ENCODE measurements around the gene BCKDHB.

BCKDHB gene

GRCh38 chr6:80154160-80154559 is 47.7 kb downstream of the BCKDHB start:
- DNase-seq = no peak

DNA sequence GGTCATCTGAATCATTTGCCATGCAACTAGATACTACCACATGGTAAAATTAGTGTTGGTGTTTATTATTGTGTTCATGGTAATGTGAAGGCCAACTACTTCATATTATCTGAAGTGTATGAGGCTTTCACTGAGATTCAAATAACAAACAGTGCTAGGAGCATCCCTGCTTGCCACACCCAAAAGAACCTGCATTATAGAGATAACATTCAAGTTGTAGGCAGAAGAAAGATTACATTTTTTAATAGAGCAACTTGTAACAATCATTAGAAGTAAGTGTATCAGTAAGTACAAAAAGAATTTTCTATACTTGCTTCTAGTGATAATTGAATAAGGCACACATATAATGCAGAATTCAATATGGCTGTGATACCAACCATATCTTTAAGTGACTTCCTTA is 49.8 kb downstream of the BCKDHB start:
- DNase-seq = no peak

GRCh38 chr6:80158478-80158989 is 52.1 kb downstream of the BCKDHB start:
- DNase-seq = no peak

DNA sequence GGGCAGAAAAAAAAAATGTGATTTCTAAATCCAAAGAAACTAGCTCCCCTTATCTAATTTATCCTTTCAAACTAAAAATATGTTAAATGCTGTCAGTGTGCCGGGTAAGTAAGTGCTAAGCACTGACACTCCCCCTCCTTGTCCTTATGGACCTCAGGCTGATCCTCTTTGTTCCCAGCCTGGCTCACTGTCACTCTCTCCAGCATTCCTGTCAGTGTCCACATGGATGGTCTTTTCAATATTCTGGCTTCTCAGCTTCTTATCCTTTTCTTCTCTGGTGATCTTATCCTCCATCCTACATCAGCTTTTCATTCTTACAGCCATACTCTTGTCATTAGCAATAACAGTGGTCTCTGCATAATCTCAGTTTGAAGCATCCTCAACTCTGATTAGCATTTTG is 55.0 kb downstream of the BCKDHB start:
- no peak for DNase-seq

- DNase-seq = peak; percentile 86
These were observed 57.3 kb downstream of the BCKDHB start for GRCh38 chr6:80163754-80164187.

GRCh38 chr6:80165143-80165542 is 58.7 kb downstream of the BCKDHB start:
- peak; percentile 82 for DNase-seq

DNA sequence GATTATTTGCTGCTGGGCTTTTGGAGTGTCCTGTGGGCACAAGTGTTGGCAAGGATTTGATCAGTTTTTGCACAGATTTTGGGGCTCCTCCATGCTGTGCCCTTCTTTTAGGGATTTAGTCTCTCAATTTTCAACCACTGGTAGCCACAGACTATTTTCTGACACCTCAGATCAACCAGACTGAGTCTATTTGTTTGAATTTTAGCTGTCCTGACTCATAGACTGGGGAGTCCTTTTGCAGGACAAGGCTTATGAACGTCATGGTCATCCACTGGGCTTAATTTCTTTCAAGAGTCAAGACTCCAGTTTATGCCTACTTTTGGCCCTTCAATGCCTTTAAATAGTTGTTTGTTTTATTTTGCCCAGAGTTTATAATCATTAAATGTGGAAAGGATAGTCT is 59.3 kb downstream of the BCKDHB start:
- peak; percentile 27 for DNase-seq

GRCh38 chr6:80170433-80170832 is 64.0 kb downstream of the BCKDHB start:
- DNase-seq = no peak

GRCh38 chr6:80173411-80173810 is 66.9 kb downstream of the BCKDHB start:
- no peak for DNase-seq

- peak; percentile 91 for DNase-seq
These were observed 68.6 kb downstream of the BCKDHB start for GRCh38 chr6:80174900-80175572.

DNA sequence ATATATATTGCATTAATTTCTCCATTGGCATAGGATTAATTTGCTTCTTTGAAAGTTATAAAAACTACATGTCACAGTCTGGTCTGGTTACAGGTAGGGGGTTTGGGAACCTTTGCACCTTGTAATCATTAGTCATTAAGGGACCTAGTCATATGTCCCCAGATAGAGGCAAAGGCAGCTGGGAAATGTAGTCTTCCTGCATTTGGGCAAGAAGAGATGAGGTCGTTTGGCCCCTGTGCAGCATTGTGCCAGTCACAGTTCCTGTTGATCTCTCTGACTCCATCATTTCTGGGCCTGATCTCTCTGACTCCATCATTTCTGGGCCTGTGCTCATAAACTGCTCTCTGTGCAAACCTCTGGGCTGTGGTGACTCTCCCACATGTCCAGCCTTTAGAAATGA is 73.2 kb downstream of the BCKDHB start:
- peak; percentile 44 for DNase-seq

DNA sequence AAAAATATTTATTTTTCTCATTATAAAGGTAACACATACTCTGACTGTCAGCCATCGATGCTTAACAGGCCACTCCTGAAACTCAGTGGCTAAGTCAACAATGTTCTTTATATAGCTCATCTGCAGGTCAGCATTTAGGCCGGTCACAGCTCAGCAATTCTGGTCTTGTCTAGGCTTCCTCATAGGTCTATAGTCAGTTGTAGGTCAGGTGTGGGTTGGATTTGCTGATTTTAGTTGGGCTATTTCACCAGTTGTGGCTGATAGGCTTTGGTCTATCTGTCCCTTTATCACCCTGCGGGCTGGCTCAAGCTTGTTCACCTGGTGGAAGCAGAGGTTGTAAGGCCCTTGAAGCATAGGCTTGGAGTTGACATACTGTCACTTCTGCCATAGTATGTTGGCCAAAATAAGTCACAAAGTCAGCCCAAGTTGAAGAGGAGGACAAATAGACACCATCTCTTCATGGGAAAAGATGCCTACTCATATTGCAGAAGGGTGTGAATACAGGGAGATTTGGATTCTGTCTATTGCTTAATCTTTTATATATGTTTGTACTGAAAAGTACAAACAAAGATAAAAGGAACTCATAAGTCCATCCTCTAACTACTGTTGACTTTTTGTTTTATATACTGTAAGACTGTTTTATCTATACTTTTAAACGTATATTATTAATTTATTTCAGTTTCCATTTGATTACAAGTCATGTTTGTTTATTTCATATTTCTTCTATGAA is 75.0 kb downstream of the BCKDHB start:
- no peak for DNase-seq

GRCh38 chr6:80182308-80182707 is 75.8 kb downstream of the BCKDHB start:
- DNase-seq = peak; percentile 83

- DNase-seq = no peak
These were observed 76.7 kb downstream of the BCKDHB start for GRCh38 chr6:80183019-80183795.

DNA sequence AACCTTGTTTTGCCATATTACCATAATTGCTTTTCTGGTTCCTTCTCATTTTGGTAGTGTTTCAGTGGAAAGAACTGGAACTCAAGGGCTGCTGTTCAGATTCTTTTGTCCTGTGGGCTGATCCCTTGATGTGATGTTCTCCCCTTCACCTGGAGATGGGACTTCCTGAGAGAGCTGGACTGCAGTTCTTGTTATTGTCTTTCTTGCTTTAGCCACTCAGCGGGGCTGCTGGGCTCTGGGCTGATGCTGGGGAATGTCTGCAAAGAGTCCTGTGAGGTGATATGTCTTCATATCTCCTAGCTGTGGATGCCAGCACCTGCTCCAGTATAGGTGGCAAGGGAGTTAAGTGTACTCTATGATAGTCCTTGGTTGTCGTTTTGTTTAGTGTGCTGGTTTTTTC is 79.0 kb downstream of the BCKDHB start:
- no peak for DNase-seq

GRCh38 chr6:80186082-80186481 is 79.6 kb downstream of the BCKDHB start:
- DNase-seq = no peak

DNA sequence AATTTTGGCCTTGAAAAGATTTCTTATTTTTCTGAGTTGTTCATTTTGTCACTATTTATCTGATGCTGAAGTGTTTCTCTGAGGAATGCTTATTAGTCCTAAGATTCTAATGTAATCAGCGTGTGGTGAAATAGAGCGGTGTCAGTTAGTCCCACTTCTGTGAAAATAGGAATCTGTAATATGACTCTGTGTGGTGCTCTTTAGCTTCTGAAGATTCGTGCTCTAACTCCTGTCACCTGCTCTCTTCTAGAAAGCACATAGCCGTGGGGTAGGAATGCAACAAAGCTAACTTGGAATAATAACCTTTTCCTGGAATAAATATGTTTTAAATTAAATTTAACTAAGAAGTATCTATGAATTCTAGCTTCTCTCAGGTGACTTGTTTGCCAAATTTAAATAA is 90.4 kb downstream of the BCKDHB start:
- DNase-seq = no peak

GRCh38 chr6:80197474-80197873 is 91.0 kb downstream of the BCKDHB start:
- no peak for DNase-seq

GRCh38 chr6:80197986-80198385 is 91.5 kb downstream of the BCKDHB start:
- DNase-seq = no peak

DNA sequence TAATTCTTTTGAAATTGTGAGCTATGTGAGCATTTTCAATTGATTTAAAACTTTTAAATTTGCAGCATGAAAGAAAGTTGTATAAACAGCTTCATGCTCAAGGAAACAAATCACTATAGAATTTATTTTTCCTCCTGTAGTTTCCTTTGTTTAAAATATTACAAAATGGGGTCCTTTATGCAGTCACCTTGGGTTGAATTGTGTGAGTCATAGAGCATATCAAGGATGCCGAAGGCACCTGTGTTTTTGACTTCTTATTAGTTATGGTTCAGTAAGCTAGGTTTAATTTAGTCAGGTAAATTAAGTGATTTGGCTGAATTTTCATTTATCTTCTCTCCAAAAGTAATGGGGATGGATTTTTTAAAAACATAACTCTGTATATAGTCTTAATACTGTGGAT is 96.8 kb downstream of the BCKDHB start:
- DNase-seq = no peak

GRCh38 chr6:80205404-80205803 is 98.9 kb downstream of the BCKDHB start:
- DNase-seq = no peak

DNA sequence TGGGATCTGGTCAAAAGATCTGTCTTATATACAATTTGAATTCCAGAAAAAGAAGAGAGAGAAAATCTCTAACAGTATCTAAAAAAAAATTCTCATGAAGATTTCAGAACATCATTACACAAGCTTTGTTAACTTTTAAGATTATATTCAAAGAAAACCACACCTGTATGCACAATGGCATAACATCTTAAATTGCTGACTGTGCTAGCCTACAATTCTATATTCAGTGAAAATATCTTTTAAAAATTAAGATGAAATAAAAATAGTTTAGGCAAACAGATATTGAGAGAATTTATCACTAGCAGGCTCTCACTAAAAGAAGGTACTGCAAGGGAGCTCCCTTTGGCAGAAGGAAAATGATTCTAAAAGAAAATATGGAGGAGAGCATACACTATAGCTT is 100.3 kb downstream of the BCKDHB start:
- DNase-seq = no peak

- DNase-seq = no peak
These were observed 103.0 kb downstream of the BCKDHB start for GRCh38 chr6:80209430-80209829.

- DNase-seq = no peak
These were observed 104.1 kb downstream of the BCKDHB start for GRCh38 chr6:80210618-80211017.

Data from HCEC 1CT (cell line).